GM19025 (cell line): Measurements from ENCODE around the gene TSN.

Experiments
- ATAC-seq: cut with Tn5 transposase; IDR thresholded peaks from one replicate; pipeline ENCODE4 v1.9.1; 2021; ENCODE audit warnings: mild to moderate bottlenecking, low read depth, moderate library complexity; ENCODE audit not compliant: unreplicated experiment

TSN gene

GRCh38 chr2:121741450-121741849 lies 14.0 kb upstream of the TSN start:
- ATAC-seq: no peak

- no peak for ATAC-seq
These were observed 9.3 kb upstream of the TSN start for GRCh38 chr2:121746071-121746578.

DNA sequence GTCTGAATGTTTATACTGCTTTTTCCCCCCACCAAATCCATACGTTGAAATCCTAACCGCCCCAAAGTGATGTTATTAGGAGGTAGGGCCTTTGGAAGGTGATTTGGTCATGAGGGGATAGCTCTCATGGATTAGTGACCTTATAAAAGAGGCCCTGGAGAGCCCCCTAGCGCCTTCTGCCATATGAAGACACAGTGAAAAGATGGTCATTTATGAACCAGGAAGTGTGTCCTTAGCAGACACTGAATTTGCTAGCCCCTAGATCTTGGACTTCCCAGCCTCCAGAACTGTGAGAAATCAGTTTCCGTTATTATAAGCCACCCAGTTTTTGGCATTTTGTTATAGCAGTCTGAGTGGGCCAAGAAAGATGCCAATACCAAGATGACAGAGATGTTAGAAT lies 7.2 kb upstream of the TSN start:
- no peak for ATAC-seq

DNA sequence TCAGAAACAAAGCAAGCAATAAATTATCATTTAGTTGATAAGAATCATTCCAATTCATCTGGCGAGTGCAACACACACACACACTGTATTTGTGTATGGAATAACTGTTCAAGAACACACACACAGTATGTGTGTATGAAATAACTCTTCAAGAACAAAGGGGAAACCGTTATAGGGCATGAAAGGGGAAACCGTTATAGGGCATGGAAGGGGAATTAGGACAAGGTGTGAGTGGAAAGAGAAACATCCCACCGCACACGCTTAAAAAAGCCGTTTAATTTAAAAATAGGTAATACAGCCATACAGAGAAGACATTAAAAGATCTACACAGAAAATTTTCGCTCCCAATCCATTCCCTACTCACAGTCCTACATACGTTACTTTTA lies 607 bp upstream of the TSN start:
- ATAC-seq: no peak

GRCh38 chr2:121764681-121765228 lies 9.3 kb downstream of the TSN start:
- no peak for ATAC-seq

- no peak for ATAC-seq
These were observed 11.2 kb downstream of the TSN start for GRCh38 chr2:121766624-121767023.

GRCh38 chr2:121768143-121768755 lies 12.8 kb downstream of the TSN start:
- ATAC-seq: no peak

GRCh38 chr2:121771976-121772742 lies 16.7 kb downstream of the TSN start:
- no peak for ATAC-seq

GRCh38 chr2:121774235-121774634 lies 18.8 kb downstream of the TSN start:
- no peak for ATAC-seq

DNA sequence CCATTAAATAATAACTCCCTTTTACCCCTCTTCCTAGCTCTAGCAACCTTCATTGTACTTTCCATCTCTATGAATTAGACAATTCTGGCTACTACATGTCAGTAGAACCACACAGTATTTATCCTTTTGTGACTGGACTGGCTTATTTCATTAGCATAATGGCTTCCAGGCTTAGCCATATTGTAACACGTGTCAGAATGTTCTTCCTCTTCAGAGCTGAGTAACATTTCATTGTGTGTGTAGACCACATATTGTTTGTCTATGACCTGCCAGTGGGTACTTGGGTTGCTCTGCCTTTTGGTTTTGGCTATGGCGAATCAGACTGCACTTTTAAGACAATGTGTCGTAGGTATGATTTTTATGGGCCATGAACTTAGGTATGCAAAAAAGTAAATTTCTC lies 20.9 kb downstream of the TSN start:
- no peak for ATAC-seq

- ATAC-seq: no peak
These were observed 21.6 kb downstream of the TSN start for GRCh38 chr2:121776885-121777698.

GRCh38 chr2:121777699-121778058 lies 22.2 kb downstream of the TSN start:
- no peak for ATAC-seq

- ATAC-seq: no peak
These were observed 23.5 kb downstream of the TSN start for GRCh38 chr2:121778741-121779487.

GRCh38 chr2:121783180-121783579 lies 27.7 kb downstream of the TSN start:
- no peak for ATAC-seq

GRCh38 chr2:121788685-121789084 lies 33.2 kb downstream of the TSN start:
- no peak for ATAC-seq

GRCh38 chr2:121790276-121790956 lies 35.0 kb downstream of the TSN start:
- no peak for ATAC-seq

GRCh38 chr2:121791290-121791689 lies 35.8 kb downstream of the TSN start:
- ATAC-seq: no peak

- no peak for ATAC-seq
These were observed 36.4 kb downstream of the TSN start for GRCh38 chr2:121791801-121792221.

DNA sequence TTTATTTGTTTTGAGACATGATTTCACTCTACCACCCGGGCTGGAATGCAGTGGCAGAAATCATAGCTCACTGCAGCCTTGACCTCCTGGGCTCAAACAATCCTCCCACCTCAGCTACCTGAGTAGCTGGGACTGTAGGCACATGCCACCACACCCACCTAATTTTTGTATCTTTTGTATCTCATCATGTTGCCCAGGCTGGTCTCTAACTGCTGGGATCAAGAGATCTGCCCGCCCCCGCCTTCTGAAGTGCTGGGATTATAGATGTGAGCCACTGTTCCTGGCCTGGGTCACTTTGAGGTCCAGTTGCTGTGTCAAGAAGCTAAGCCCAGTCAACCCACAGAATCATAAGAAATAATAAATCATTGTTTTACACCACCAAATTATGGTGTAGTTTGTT lies 38.4 kb downstream of the TSN start:
- ATAC-seq: no peak

GRCh38 chr2:121794233-121794632 lies 38.8 kb downstream of the TSN start:
- no peak for ATAC-seq
